Trophoblast cell (in vitro differentiated cells and primary cell): ENCODE measurements around the gene SPTBN2.

Experiments used
- DNase-seq, 2 donors: peaks; one replicate each; pipeline ENCODE4 v3.0.0-alpha.2; 2016
- H2AFZ ChIP-seq: 2 replicates; pipeline ENCODE4 v1.6.1; 2013; ENCODE audit warnings: low read length, moderate library complexity, mild to moderate bottlenecking; ENCODE audit not compliant: insufficient read depth, poor library complexity
- H2AK5ac ChIP-seq: 2 replicates; pipeline ENCODE4 v1.6.1; 2013; ENCODE audit warnings: mild to moderate bottlenecking, low read length
- H2BK120ac ChIP-seq: 2 replicates; pipeline ENCODE4 v1.6.1; 2013; ENCODE audit warnings: low read length, mild to moderate bottlenecking, moderate library complexity; ENCODE audit not compliant: insufficient read depth, poor library complexity
- H2BK12ac ChIP-seq: 2 replicates; pipeline ENCODE4 v1.6.1; 2013; ENCODE audit warnings: mild to moderate bottlenecking, low read length, moderate library complexity
- H2BK5ac ChIP-seq: 2 replicates; pipeline ENCODE4 v1.6.1; 2013; ENCODE audit warnings: low read length, low read depth, moderate library complexity, mild to moderate bottlenecking; ENCODE audit not compliant: poor library complexity
- H3K14ac ChIP-seq: 2 replicates; pipeline ENCODE4 v1.6.1; 2013; ENCODE audit warnings: mild to moderate bottlenecking, low read length
- H3K18ac ChIP-seq: 2 replicates; pipeline ENCODE4 v1.6.1; 2013; ENCODE audit warnings: mild to moderate bottlenecking, low read length
- H3K23ac ChIP-seq: 2 replicates; pipeline ENCODE4 v1.6.1; 2013; ENCODE audit warnings: low read length
- H3K27ac ChIP-seq: 2 replicates; pipeline ENCODE4 v1.5.1; 2013; ENCODE audit warnings: low read depth, mild to moderate bottlenecking, inconsistent platforms, low read length, moderate library complexity
- H3K27me3 ChIP-seq: 2 replicates; pipeline ENCODE4 v1.6.1; 2013; ENCODE audit warnings: inconsistent platforms, mild to moderate bottlenecking, low read length, moderate library complexity; ENCODE audit not compliant: insufficient read depth
- H3K36me3 ChIP-seq, 2 experiments: 1 replicate in 1 of 2; 2 replicates in 1 of 2; pipeline ENCODE4 v1.6.1; 2013; ENCODE audit warnings: low read length in 2 of 2, mild to moderate bottlenecking in 2 of 2, moderate library complexity in 1 of 2; ENCODE audit not compliant: insufficient read depth in 2 of 2, control insufficient read depth in 1 of 2
- H3K4ac ChIP-seq: 2 replicates; pipeline ENCODE4 v1.6.1; 2013; ENCODE audit warnings: low read depth, mild to moderate bottlenecking, low read length, moderate library complexity
- H3K4me1 ChIP-seq, 2 experiments: 1 replicate in 1 of 2; 2 replicates in 1 of 2; pipeline ENCODE4 v1.6.1; 2013; ENCODE audit warnings: low read length in 2 of 2, mild to moderate bottlenecking in 2 of 2, moderate library complexity in 1 of 2; ENCODE audit not compliant: insufficient read depth in 2 of 2, control insufficient read depth in 1 of 2
- H3K4me2 ChIP-seq: 2 replicates; pipeline ENCODE4 v1.6.1; 2013; ENCODE audit warnings: inconsistent platforms, mild to moderate bottlenecking, low read length, moderate library complexity
- H3K4me3 ChIP-seq: 2 replicates; pipeline ENCODE4 v1.5.1; 2013; ENCODE audit warnings: mild to moderate bottlenecking, low read depth, low read length, inconsistent platforms
- H3K79me1 ChIP-seq: one replicate; pipeline ENCODE4 v1.6.1; 2013; ENCODE audit warnings: low read length
- H3K79me2 ChIP-seq: 2 replicates; pipeline ENCODE4 v1.6.1; 2013; ENCODE audit warnings: low read length, mild to moderate bottlenecking; ENCODE audit not compliant: control insufficient read depth, insufficient read depth, poor library complexity
- H3K9ac ChIP-seq: 2 replicates; pipeline ENCODE4 v1.6.1; 2013; ENCODE audit warnings: mild to moderate bottlenecking, low read length
- H3K9me3 ChIP-seq: 2 replicates; pipeline ENCODE4 v1.6.1; 2013; ENCODE audit warnings: low read depth, mild to moderate bottlenecking, control low read depth, inconsistent platforms, low read length; ENCODE audit not compliant: insufficient read depth
- H4K12ac ChIP-seq: 2 replicates; pipeline ENCODE4 v1.6.1; 2013; ENCODE audit warnings: low read depth, mild to moderate bottlenecking, low read length, moderate library complexity
- H4K8ac ChIP-seq: 2 replicates; pipeline ENCODE4 v1.6.1; 2013; ENCODE audit warnings: low read depth, mild to moderate bottlenecking, low read length, moderate library complexity
- H4K91ac ChIP-seq: one replicate; pipeline ENCODE4 v1.6.1; 2013; ENCODE audit warnings: low read depth, mild to moderate bottlenecking, low read length, moderate library complexity
- WGBS: extraction: QIAGEN DNeasy Blood & Tissue Kit; methylation state at CpG from one replicate; pipeline ENCODE4 v1.1.7; 2013; ENCODE audit warnings: missing lambda C conversion rate; ENCODE audit not compliant: insufficient read length, insufficient coverage; ENCODE audit errors: extremely low coverage; 5-methylcytosine and 5-hydroxymethylcytosine counted together

SPTBN2 gene

DNA sequence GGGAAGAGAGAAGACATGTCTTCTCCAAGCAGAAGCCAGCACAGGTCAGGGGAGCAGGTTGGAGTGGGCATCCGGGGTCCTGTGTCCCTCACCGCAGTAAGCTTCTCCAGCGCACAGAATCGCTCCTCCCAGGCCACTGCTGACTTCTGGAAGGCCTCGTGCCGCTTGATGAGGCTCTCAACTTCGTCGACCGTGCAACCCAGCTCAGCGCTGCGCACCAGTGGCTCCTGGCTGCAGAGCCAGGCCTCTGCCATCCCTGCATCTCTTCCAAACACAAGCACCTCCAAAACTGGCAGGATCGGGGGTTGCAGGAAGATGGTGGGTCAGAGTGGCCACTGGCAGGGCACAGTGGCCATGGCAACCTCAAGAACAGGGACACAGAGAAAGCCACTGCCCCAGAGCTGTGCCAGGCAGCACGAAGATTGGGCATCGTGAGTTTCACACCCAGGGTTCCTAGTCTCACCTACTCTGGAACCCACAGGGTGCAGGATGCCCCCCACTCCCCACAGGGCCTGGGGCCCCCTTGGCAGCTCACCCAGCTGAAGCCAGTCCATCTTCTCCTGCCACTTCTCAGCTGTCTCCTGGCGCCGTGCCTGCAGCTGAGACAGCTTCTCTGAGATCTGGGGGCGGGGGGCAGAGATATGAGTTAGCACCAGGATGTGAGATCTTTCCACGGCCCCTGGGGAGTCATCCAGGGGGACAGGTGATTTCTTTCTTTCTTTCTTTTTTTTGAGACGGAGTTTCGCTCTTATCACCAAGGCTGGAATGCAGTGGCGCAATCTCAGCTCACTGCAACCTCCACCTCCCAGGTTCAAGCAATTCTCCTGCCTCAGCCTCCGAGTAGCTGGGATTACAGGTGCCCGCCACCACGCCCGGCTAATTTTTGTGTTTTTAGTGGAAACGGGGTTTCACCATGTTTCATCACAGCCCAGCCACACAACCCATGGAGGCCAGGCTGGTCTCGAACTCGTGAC is 40.2 kb downstream of the SPTBN2 start:
- no peak overlapping the region for H3K27ac ChIP-seq
- H3K4me1 ChIP-seq: peaks cover 21 to 24% of the 10 kb centered on the region in 2 experiments
- no peak overlapping the region for H4K12ac ChIP-seq
- H3K27me3 ChIP-seq: no peaks in the 10 kb centered on the region
- H3K18ac ChIP-seq: no peak overlapping the region
- no peak overlapping the region for H2AFZ ChIP-seq
- H2BK5ac ChIP-seq: no peak overlapping the region
- no peak overlapping the region for H2AK5ac ChIP-seq
- no peak overlapping the region for H2BK120ac ChIP-seq
- H3K4ac ChIP-seq: no peak overlapping the region
- no CpG with 5 or more reads among the region's 28 CpGs for WGBS
- no peak overlapping the region for H3K23ac ChIP-seq
- H3K4me2 ChIP-seq: no peak overlapping the region
- peaks cover 3% of the 10 kb centered on the region for H3K79me2 ChIP-seq
- no peaks in the 10 kb centered on the region for H3K9me3 ChIP-seq
- H3K4me3 ChIP-seq: no peak overlapping the region
- H4K8ac ChIP-seq: no peak overlapping the region
- no peak overlapping the region for H3K14ac ChIP-seq
- H3K79me1 ChIP-seq: peaks cover 11% of the 10 kb centered on the region
- peaks cover 5 to 26% of the 10 kb centered on the region in 2 experiments for H3K36me3 ChIP-seq
- peak; percentile 28 to 53 for DNase-seq
- no peak overlapping the region for H2BK12ac ChIP-seq
- H4K91ac ChIP-seq: no peak overlapping the region
- H3K9ac ChIP-seq: no peak overlapping the region

DNA sequence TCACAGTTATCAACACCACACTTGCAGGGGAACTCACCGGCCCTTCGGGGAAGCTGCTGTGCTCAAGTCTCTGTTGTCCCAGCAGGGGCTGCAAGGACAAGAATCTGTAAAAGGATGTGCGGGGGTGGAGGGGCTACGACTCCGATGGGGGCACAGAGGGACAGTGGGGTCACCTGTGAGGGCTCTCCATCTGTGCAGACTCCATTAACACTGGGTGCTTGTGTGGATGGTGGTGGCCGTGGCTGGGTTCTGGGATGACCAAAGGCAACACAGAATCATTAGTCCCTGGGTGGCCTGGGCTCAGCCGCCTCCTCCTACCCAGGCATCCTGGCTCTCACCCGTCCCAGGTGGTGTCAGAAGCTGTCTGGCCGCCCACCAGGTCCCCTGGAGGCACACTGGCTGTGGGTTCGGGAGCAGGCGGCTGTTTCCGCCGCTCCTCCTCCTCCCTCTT is 41.2 kb downstream of the SPTBN2 start:
- no peak overlapping the region for H2BK5ac ChIP-seq
- peak overlapping the region; percentile 13 for H2BK12ac ChIP-seq

DNA sequence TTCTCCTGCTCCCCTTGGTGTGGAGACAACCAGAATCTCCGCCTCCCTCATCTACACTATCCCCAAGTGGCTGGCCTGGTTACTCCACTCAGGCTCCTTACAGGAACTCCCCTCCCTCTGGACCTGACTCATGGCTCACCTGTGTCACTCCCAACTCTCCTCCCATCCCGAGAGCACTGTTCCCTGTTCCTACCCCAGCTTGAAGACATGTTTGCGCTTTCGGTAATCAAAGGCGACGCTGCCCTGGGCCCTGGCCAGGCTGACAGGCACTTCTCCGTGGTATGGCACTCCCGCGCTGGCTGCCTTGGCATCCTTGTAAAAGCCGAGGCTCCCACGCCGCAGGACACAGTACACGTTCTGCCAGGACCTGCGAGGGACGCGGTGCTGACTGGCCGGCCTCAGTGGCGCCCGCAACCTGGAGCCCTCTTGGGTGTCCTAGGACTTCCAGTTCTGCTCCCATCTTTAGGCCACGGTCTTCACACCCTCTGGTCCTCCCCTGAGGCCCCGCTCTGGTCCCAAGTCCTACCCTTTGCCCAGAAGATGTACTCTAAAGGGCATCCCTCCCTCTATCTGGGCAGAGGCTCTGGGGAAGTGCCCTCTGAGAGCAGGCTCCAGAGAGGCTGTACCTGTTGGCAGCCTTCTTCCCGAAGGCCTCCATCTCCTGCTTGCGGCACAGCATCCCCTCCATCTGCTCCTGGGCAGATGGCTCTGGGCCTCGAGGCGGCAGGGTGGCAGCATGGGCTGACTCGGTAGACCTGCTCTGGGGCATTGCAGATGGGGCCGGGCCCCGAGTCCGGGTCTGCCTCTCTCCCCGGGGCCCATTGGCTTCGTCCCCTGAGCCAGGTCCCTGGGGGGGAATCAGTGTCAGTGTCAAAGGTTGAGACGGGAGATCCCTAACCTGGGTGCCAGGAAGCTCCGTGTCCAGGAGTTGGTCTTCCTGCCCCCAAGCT is 41.9 kb downstream of the SPTBN2 start:
- Histone ChIP-seq H2AFZ (no peak overlapping the region), H3K4me3 (no peak overlapping the region), H2BK120ac (peak overlapping the region; percentile 26), H3K4ac (no peak overlapping the region), H3K27me3 (no peaks in the 10 kb centered on the region), H3K4me1 (peaks cover 21 to 24% of the 10 kb centered on the region in 2 experiments), H3K27ac (peak overlapping the region; percentile 63), H3K79me2 (peaks cover 3% of the 10 kb centered on the region), H2BK12ac (peak overlapping the region; percentile 37), H3K14ac (peak overlapping the region; percentile 30), H3K36me3 (peaks cover 2 to 18% of the 10 kb centered on the region in 2 experiments), H2BK5ac (peak overlapping the region; percentile 1), H3K23ac (no peak overlapping the region), H4K8ac (peak overlapping the region; percentile 0), H4K12ac (no peak overlapping the region), H3K18ac (peak overlapping the region; percentile 28), H3K79me1 (peaks cover 11% of the 10 kb centered on the region), H2AK5ac (peak overlapping the region; percentile 42), H4K91ac (peak overlapping the region; percentile 72), H3K9ac (no peak overlapping the region), H3K9me3 (no peaks in the 10 kb centered on the region), H3K4me2 (peak overlapping the region; percentile 15)
- peak; percentile 19 to 28 for DNase-seq
- WGBS: no CpG with 5 or more reads among the region's 33 CpGs

More for the DNA sequence above, 41.2 kb downstream of the SPTBN2 start:
- Histone ChIP-seq H3K4ac (no peak overlapping the region), H3K4me1 (peaks cover 21 to 24% of the 10 kb centered on the region in 2 experiments), H4K91ac (peak overlapping the region; percentile 72), H3K4me3 (no peak overlapping the region), H2BK120ac (no peak overlapping the region), H3K27me3 (no peaks in the 10 kb centered on the region), H3K79me2 (peaks cover 3% of the 10 kb centered on the region), H3K27ac (no peak overlapping the region), H3K9me3 (no peaks in the 10 kb centered on the region), H2AK5ac (peak overlapping the region; percentile 38), H3K18ac (no peak overlapping the region), H3K9ac (no peak overlapping the region), H3K36me3 (peaks cover 2 to 24% of the 10 kb centered on the region in 2 experiments), H2AFZ (no peak overlapping the region), H3K14ac (no peak overlapping the region), H4K8ac (no peak overlapping the region), H4K12ac (no peak overlapping the region), H3K79me1 (peaks cover 11% of the 10 kb centered on the region), H3K4me2 (no peak overlapping the region), H3K23ac (no peak overlapping the region)
- DNase-seq: no peak
- WGBS: no CpG with 5 or more reads among the region's 13 CpGs
